ENCODE measurements around the gene CTR9. TPM values are rescaled to one million over a fixed set of nuclear protein-coding genes. Genes with fewer than 3 reads are reported as not detected.

CTR9 gene
- total and polyA plus RNA-seq, 2 of the 8 experiments (the other 6 are each of a cell fraction or from before 2014, with no cell fraction given) = 6.1 to 37.7 TPM

- no peaks in the 10 kb centered on the region for H4K20me1 ChIP-seq (replicated peaks in 1 of 2; ENCODE audit: control insufficient read depth in 1 of 2, insufficient read depth in 2 of 2, low read length in 2 of 2)
- no peak overlapping the region for H3K4me3 ChIP-seq (ENCODE audit: extremely low read depth in 1 of 4, insufficient read depth in 2 of 4, low read depth in 3 of 4, low read length in 4 of 4)
- no peak overlapping the region for H2BK15ac ChIP-seq (ENCODE audit: low read length)
- no peak overlapping the region for H3K4me2 ChIP-seq (ENCODE audit: insufficient read depth in 1 of 2, low read depth in 2 of 2, low read length in 2 of 2)
- WGBS, 2 experiments (ENCODE audit: extremely low coverage in 1 of 2, insufficient coverage in 1 of 2, insufficient read length in 1 of 2, insufficient replicate concordance in 2 of 2, low coverage in 1 of 2, low lambda C conversion rate in 2 of 2, missing lambda C conversion rate in 1 of 2) = 85% methylated on average over 4 of the region's 4 CpGs; no CpG with 5 or more reads in 1 of the 2 experiments
- no peak overlapping the region for H3K27ac ChIP-seq (ENCODE audit: low read depth, low read length)
- no peak overlapping the region for H2BK20ac ChIP-seq (ENCODE audit: low read length)
- no peak overlapping the region for H2AFZ ChIP-seq (ENCODE audit: low read length)
- DNase-seq (ENCODE audit: low read depth in 1 of 2, low spot score in 2 of 2) (no peak), FAIRE-seq (no peak)
- no peak overlapping the region for H3K23ac ChIP-seq (ENCODE audit: insufficient read length)
- no peak overlapping the region for H3K4ac ChIP-seq (replicated peaks; ENCODE audit: insufficient read length, low read depth, low read length)
- no peak overlapping the region for H2BK120ac ChIP-seq (replicated peaks; ENCODE audit: low read depth, low read length)
- no peaks in the 10 kb centered on the region for H3K36me3 ChIP-seq (ENCODE audit: control insufficient read depth in 2 of 4, insufficient read depth in 4 of 4, low read length in 3 of 4)
- no peak overlapping the region for H3K9ac ChIP-seq (replicated peaks in 1 of 4; ENCODE audit: extremely low read depth in 1 of 4, low read depth in 3 of 4, low read length in 3 of 4)
- H2BK12ac ChIP-seq (ENCODE audit: low read depth, low read length) = no peak overlapping the region
- no peak overlapping the region for H2AK5ac ChIP-seq (ENCODE audit: low read depth, low read length)
- ChIA-PET POLR2A (ENCODE audit: partially characterized antibody) (no interaction called here), CTCF (ENCODE audit: partially characterized antibody) (interaction anchor here (0.7 to 7.7 kb wide), 16 partner anchors 8 to 321 kb away, joined by 3 to 64 read pairs (median 5); no protein-coding TSS in a partner anchor)
- no peak overlapping the region for H4K5ac ChIP-seq (ENCODE audit: insufficient read length, low read depth, low read length)
- H3K14ac ChIP-seq (ENCODE audit: insufficient read length) = no peak overlapping the region
- no peak overlapping the region for H3K56ac ChIP-seq (replicated peaks; ENCODE audit: insufficient read length, low read depth, low read length)
- no peak overlapping the region for H2BK5ac ChIP-seq (ENCODE audit: low read depth, low read length)
- no peaks in the 10 kb centered on the region for H3K9me3 ChIP-seq (ENCODE audit: insufficient read depth in 2 of 2, low read depth in 1 of 2, low read length in 1 of 2)
- H3K18ac ChIP-seq (ENCODE audit: extremely low read depth, low read length) = no peak overlapping the region
- H3K23me2 ChIP-seq (ENCODE audit: low read depth, low read length) = peaks cover 2% of the 10 kb centered on the region
- no peak overlapping the region for H4K8ac ChIP-seq (ENCODE audit: extremely low read depth, insufficient read depth, low read length)
- H3K79me1 ChIP-seq (ENCODE audit: low read depth, low read length) = no peaks in the 10 kb centered on the region
- no peaks in the 10 kb centered on the region for H3K79me2 ChIP-seq (ENCODE audit: control insufficient read depth in 1 of 2, insufficient read depth in 2 of 2, low read length in 2 of 2)
- H4K91ac ChIP-seq (replicated peaks; ENCODE audit: insufficient read length, low read length) = no peak overlapping the region
- H3K4me1 ChIP-seq (replicated peaks in 1 of 4; ENCODE audit: control insufficient read depth in 3 of 4, insufficient read depth in 4 of 4, low read length in 3 of 4) = peaks cover 0 to 4% (median 0%) of the 10 kb centered on the region in 4 experiments; a peak in 1 of 7 replicates
- H3K27me3 ChIP-seq (replicated peaks in 1 of 4; ENCODE audit: control insufficient read depth in 3 of 4, extremely low read depth in 1 of 4, insufficient read depth in 3 of 4, low read length in 3 of 4) = no peaks in the 10 kb centered on the region
- TF ChIP-seq SIX5 (IDR thresholded peaks at IDR 0.05; ENCODE audit: low read depth, low read length) (no peak), CBX8 (IDR thresholded peaks at IDR 0.05; ENCODE audit: borderline replicate concordance, low read depth, low read length) (no peak), USF2 (IDR thresholded peaks at IDR 0.05; ENCODE audit: low read length) (no peak), RBBP5 (IDR thresholded peaks at IDR 0.05; ENCODE audit: borderline replicate concordance, low read depth, low read length) (no peak), RAD21 (IDR thresholded peaks at IDR 0.05 in 1 of 2, conservative IDR thresholded peaks at IDR 0.05 in 1 of 2; ENCODE audit: low read depth in 2 of 2, low read length in 2 of 2) (no peak), POLR2AphosphoS5 (IDR thresholded peaks at IDR 0.05; ENCODE audit: low read depth, low read length) (no peak), CBX5 (IDR thresholded peaks at IDR 0.05; ENCODE audit: low read depth, low read length) (no peak), TAF7 (optimal IDR thresholded peaks at IDR 0.05; ENCODE audit: borderline replicate concordance, low read depth, low read length) (no peak), NANOG (IDR thresholded peaks at IDR 0.05; ENCODE audit: insufficient read depth, low read depth, low read length, poor library complexity, severe bottlenecking) (no peak), ASH2L (IDR thresholded peaks at IDR 0.05; ENCODE audit: low read length) (no peak), JUND (IDR thresholded peaks at IDR 0.05; ENCODE audit: low read length) (no peak)
Observed at GRCh38 chr11:10727146-10727851, 23.7 kb upstream of the CTR9 start.

Measured in H1 (cell line).